ENCODE measurements around the gene SBDS.

SBDS gene

GRCh38 chr7:66948480-66949109, 46.8 kb downstream of the SBDS start:
- in situ Hi-C loops (cut with HindIII; ENCODE audit: low sequenced_read_pairs) = no loop called here

DNA sequence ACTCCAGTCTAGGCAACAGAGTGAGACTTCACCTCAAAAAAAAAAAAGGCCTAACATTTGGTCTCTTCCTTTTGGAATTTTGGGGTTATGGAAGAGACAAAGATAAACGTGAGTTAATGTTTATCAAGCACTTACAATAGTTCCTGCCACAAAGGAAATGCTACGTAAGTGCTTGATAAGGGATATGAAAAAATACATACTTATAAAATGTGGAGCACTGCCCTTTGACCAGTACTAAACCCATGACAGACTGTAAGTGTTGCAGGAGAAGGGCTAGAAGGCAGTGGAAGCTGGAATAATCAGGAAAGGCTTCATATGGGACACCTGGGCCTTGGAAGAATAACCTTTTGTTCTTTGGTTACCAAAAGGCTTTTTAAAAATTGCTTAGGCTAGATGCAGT, 48.8 kb downstream of the SBDS start:
- in situ Hi-C loops (cut with HindIII; ENCODE audit: low sequenced_read_pairs) = no loop called here

DNA sequence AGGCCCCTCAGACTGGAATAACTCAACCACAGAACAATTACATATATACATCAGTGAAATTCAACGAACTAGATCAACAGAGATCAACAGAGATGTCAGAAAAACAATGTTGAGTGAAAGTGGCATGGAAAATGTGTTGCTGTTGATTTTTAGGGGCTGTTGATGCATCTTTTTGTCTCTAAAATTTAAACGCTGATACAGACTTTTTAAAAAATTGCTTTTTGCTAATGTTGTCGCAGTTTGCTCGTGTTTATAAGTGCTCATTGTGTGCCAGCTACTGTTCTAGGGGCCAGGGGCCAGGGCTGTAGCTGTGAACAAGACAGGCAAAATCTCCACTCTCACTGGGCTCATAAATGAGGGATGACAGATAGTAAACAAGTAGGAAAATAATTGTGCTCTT, 56.1 kb downstream of the SBDS start:
- in situ Hi-C loops (cut with HindIII; ENCODE audit: low sequenced_read_pairs) = no loop called here

DNA sequence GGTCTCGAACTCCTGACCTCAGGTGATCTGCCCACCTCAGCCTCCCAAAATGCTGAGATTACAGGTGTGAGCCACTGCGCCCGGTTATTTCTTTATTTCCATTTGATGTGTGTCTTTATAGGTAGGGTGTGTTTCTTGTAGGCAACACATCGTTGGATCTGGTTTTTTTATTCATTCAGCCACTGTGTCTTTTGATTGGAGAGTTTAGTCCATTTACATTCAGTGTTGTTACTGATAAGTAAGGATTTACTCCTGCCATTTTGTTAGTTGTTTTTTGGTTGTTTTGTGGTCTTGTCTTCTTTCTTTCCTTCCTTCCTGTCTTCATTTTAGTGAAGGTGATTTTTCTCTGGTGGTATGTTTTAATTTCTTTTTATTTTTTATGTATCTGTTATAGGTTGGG, 57.4 kb downstream of the SBDS start:
- in situ Hi-C loops (cut with HindIII; ENCODE audit: low sequenced_read_pairs) = no loop called here
